HL-60 (cell line): ENCODE measurements around the gene CHN2.

ENCODE experiments used
- GABPA ChIP-seq: IDR thresholded peaks from 2 replicates; pipeline ENCODE4 v1.6.1; 2012; ENCODE audit warnings: low read depth
- POLR2AphosphoS5 ChIP-seq: IDR thresholded peaks from 2 replicates; pipeline ENCODE4 v1.6.1; 2012; ENCODE audit warnings: low read depth
- REST ChIP-seq: IDR thresholded peaks from 2 replicates; pipeline ENCODE4 v1.6.1; 2012; ENCODE audit warnings: low read depth; ENCODE audit not compliant: insufficient replicate concordance
- TF ChIP-seq, protein P1 (sequence below): IDR thresholded peaks from one replicate; pipeline ENCODE4 v1.5.1; 2011; ENCODE audit warnings: low read length, control low read depth, inconsistent platforms; ENCODE audit not compliant: insufficient read depth

- TF ChIP-seq, protein P1, sequence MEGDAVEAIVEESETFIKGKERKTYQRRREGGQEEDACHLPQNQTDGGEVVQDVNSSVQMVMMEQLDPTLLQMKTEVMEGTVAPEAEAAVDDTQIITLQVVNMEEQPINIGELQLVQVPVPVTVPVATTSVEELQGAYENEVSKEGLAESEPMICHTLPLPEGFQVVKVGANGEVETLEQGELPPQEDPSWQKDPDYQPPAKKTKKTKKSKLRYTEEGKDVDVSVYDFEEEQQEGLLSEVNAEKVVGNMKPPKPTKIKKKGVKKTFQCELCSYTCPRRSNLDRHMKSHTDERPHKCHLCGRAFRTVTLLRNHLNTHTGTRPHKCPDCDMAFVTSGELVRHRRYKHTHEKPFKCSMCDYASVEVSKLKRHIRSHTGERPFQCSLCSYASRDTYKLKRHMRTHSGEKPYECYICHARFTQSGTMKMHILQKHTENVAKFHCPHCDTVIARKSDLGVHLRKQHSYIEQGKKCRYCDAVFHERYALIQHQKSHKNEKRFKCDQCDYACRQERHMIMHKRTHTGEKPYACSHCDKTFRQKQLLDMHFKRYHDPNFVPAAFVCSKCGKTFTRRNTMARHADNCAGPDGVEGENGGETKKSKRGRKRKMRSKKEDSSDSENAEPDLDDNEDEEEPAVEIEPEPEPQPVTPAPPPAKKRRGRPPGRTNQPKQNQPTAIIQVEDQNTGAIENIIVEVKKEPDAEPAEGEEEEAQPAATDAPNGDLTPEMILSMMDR: no peak
- TF ChIP-seq REST (no peak), POLR2AphosphoS5 (no peak), GABPA (no peak)
These were observed 176.9 kb downstream of the CHN2 start for GRCh38 chr7:29371472-29371871.
